Lung (tissue), 12 donors: ENCODE measurements around the gene TLE1. TPM values are rescaled to one million over a fixed set of nuclear protein-coding genes. Genes with fewer than 3 reads are reported as not detected.
A peak's percentile ranks its signal among the peaks of the same experiment; 100 is the strongest.

Source experiments
- ATAC-seq: fragments of 200-7000 bp; cut with Tn5 transposase; one replicate; pipeline ENCODE4 v1.9.1; 2020; ENCODE audit warnings: moderate number of reproducible peaks; ENCODE audit not compliant: insufficient read depth, low FRiP score
- DNase-seq, 3 donors: peaks; one replicate each; pipeline ENCODE4 v3.0.0-alpha.2; 2013 to 2017
- H3K27ac ChIP-seq, 2 donors: one replicate each; pipeline ENCODE4 v1.5.1; 2013; ENCODE audit warnings: mild to moderate bottlenecking in 2 of 2, moderate library complexity in 2 of 2, control low read depth in 1 of 2, inconsistent platforms in 1 of 2, low read depth in 1 of 2, low read length in 1 of 2
- H3K27me3 ChIP-seq, 3 donors: one replicate each; pipeline ENCODE4 v1.5.1; 2013; ENCODE audit warnings: low read length in 2 of 3; ENCODE audit not compliant: control insufficient read depth in 3 of 3, insufficient read depth in 3 of 3
- H3K36me3 ChIP-seq, 4 donors: one replicate each; pipeline ENCODE4 v1.5.1; 2013; ENCODE audit warnings: low read length in 4 of 4, mild to moderate bottlenecking in 1 of 4, moderate library complexity in 1 of 4; ENCODE audit not compliant: control insufficient read depth in 4 of 4, insufficient read depth in 4 of 4
- H3K4me1 ChIP-seq, 5 donors: one replicate each; pipeline ENCODE4 v1.5.1; 2013; ENCODE audit warnings: low read length in 5 of 5, mild to moderate bottlenecking in 2 of 5, moderate library complexity in 1 of 5; ENCODE audit not compliant: control insufficient read depth in 5 of 5, insufficient read depth in 5 of 5
- H3K4me3 ChIP-seq: one replicate; pipeline ENCODE4 v1.5.1; 2013; ENCODE audit warnings: mild to moderate bottlenecking, control low read depth, moderate library complexity
- H3K9ac ChIP-seq, 2 donors: one replicate each; pipeline ENCODE4 v1.5.1; 2013; ENCODE audit warnings: low read length in 2 of 2, control low read depth in 1 of 2; ENCODE audit not compliant: insufficient read depth in 1 of 2
- H3K9me3 ChIP-seq, 4 donors: one replicate each; pipeline ENCODE4 v1.5.1; 2013; ENCODE audit warnings: low read length in 3 of 4, mild to moderate bottlenecking in 1 of 4, moderate library complexity in 1 of 4; ENCODE audit not compliant: control insufficient read depth in 4 of 4, insufficient read depth in 3 of 4
- CTCF ChIP-seq: IDR thresholded peaks from 2 replicates; pipeline ENCODE4 v1.5.1; 2012; ENCODE audit warnings: mild to moderate bottlenecking; ENCODE audit errors: control extremely low read depth, extremely low read depth
- WGBS, 2 donors: extraction: QIAGEN DNeasy Blood & Tissue Kit; methylation state at CpG; one replicate each; pipeline ENCODE4 v1.1.7; 2013; 5-methylcytosine and 5-hydroxymethylcytosine counted together
- polyA plus RNA-seq, 2 donors: library from polyadenylated mRNA; stranded (reverse); fragments of 200-250 nt; gene quantifications; one replicate each; pipeline ENCODE4 v1.2.1, GENCODE V29; 2013
- total RNA-seq, 2 donors: library from RNA; depleted of rRNA in 1 of 2; stranded (reverse); fragments of >200 nt in 1 of 2; gene quantifications; one replicate each; pipeline ENCODE4 v1.2.1, GENCODE V29; 2014 to 2021
- donor health status: control.
- donor health status: control.
- donor health status: Bipolar disorder and iron deficiency.
- donor health status: healthy.
- donor health status: DM: yes; HTN: yes; CAD: no.

Gene TLE1
- total and polyA plus RNA-seq, 4 donors: 16.8 to 35.2 (median 19.4) TPM

- peaks cover 2 to 17% (median 8%) of the 10 kb centered on the region in 4 donors for H3K36me3 ChIP-seq
Measured at GRCh38 chr9:81634915-81635516, 54.3 kb downstream of the TLE1 start.

GRCh38 chr9:81633952-81634854, 55.1 kb downstream of the TLE1 start:
- Histone ChIP-seq H3K9me3 (no peaks in the 10 kb centered on the region), H3K4me3 (no peak overlapping the region), H3K36me3 (peaks cover 2 to 18% (median 8%) of the 10 kb centered on the region in 4 donors), H3K27me3 (no peaks in the 10 kb centered on the region), H3K9ac (no peak overlapping the region), H3K27ac (no peak overlapping the region), H3K4me1 (peaks cover 0 to 3% (median 0%) of the 10 kb centered on the region in 5 donors)
- no peak for DNase-seq
- WGBS, 2 donors: 83 to 90% methylated on average over 18 of the region's 18 CpGs
- TF ChIP-seq CTCF: no peak
- ATAC-seq: no peak

More at GRCh38 chr9:81634915-81635516, 54.3 kb downstream of the TLE1 start:
- no peaks in the 10 kb centered on the region for H3K27me3 ChIP-seq
- ATAC-seq: no peak
- DNase-seq: no peak
- WGBS, 2 donors: 76 to 86% methylated on average over 5 of the region's 5 CpGs
- TF ChIP-seq CTCF: no peak
- H3K9me3 ChIP-seq: no peaks in the 10 kb centered on the region
- no peak overlapping the region for H3K4me3 ChIP-seq
- peaks cover 0 to 3% (median 0%) of the 10 kb centered on the region in 5 donors for H3K4me1 ChIP-seq
- H3K27ac ChIP-seq: no peak overlapping the region
- no peak overlapping the region for H3K9ac ChIP-seq

- WGBS, 2 donors: 89 to 97% methylated on average over 1 of the region's 1 CpG
- no peak overlapping the region for H3K9ac ChIP-seq
- no peaks in the 10 kb centered on the region for H3K27me3 ChIP-seq
- no peak overlapping the region for H3K4me3 ChIP-seq
- H3K4me1 ChIP-seq: peaks cover 0 to 3% (median 0%) of the 10 kb centered on the region in 5 donors
- TF ChIP-seq CTCF: no peak
- H3K36me3 ChIP-seq: peaks cover 2 to 19% (median 6%) of the 10 kb centered on the region in 4 donors
- no peaks in the 10 kb centered on the region for H3K9me3 ChIP-seq
- DNase-seq (peak in 2 of 3 donors; percentile 46 to 55), ATAC-seq (no peak)
- no peak overlapping the region for H3K27ac ChIP-seq
Measured at GRCh38 chr9:81632599-81632998, 56.7 kb downstream of the TLE1 start.
